CD4-positive, alpha-beta T cell treated with Interleukin-17A for 1 hour (primary cell): Measurements from ENCODE around the gene NEU3.
"Not testable (repeated sequence)": the region's sequence is repeated elsewhere in the genome, so short reads cannot be mapped to it uniquely, and the experiment has no call there.

Experiments used
- DNase-seq: peaks from one replicate; pipeline ENCODE4 v3.0.0-alpha.2; 2020

Gene NEU3

GRCh38 chr11:74988541-74989259, at the start of gene NEU3:
Gene NEU3, plus strand, starts transcription at chr11:74988933. Its CDS starts 128 bp downstream, at chr11:74989061.
- DNase-seq: peak; percentile 86

- DNase-seq: no peak
Observed at GRCh38 chr11:74941492-74941891, 47.2 kb upstream of the NEU3 start.

DNA sequence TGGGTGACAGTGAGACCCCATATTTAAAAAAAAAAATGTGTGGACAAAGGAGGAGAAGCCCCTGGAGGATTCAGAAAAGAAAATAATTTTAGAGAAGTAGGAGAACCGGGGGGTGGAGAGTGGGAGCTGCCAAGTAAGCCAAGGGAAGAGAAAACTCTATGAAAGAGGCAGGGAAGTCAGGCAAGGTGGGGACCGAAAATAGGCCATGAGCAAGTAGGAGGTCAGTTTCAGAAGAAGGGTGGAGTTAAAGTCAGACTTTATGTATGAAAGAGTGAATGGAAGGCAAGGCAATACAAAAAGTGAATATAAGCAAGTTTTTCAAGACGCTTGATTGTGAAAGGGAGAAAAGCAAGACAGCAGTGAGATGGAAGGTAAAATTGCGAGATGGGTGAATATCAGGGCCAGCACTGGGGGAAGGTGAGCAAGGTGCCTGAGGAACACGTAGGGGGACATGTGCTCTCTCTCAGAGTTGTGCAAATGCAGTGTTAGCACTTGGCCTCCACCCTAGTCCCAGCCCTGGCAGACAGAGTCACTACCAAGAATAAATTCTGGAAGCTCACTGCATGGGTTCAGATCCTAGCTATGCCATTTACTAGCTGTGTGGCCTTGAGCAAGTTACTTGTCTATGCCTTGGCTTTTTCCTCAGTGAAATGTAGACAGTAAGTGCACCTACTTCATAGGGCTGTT, 46.5 kb upstream of the NEU3 start:
- no peak for DNase-seq

- DNase-seq: no peak
Observed at GRCh38 chr11:74948546-74948897, 40.2 kb upstream of the NEU3 start.

DNA sequence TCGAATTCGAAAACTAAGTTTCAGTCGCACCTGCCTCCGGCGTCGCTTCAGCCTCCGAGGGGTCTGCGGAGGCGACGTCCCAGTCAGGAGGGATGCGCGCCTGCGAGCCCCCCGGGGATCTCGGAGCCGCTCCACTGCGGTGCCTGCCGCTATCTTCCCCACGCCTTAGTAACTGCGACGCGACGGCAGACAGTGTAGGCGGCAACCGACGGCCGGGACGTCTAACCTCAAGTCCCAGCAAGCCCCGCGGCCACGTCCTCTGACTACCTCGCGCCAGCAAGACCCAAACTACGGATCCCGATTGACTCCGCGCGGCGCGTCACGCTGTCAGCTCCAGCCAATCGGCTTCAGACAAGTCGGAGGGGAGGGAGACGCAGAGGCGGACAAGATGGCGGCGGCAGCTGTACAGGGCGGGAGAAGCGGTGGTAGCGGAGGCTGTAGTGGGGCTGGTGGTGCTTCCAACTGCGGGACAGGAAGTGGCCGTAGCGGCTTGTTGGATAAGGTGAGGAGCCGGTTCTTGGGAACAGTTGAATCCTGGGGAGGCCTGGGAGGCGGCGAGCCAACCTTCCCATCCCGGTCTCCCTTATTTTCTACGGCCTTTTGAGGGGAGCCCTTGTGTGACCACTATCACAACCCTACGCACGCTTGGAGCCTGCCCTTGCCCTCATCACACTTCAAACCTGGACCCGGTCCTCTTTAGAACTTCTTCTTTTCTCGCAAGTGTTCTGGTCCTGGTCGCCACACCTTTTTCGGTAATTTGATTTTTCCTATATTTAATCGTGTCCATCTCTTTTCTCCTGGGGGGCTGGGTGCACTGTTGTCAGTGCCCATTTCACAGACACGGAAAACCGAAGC, 39.6 kb upstream of the NEU3 start, which contains the start of the genes SPCS2 and XRRA1:
Gene SPCS2, plus strand, starts transcription at position 369 of the 855 bp plus-strand sequence. Its CDS starts 20 bp downstream, at position 389.
Gene XRRA1, minus strand, starts transcription at position 194 of the 855 bp plus-strand sequence. CDS start 8,213 bp downstream, outside the sequence.
- peak; percentile 98 for DNase-seq

DNA sequence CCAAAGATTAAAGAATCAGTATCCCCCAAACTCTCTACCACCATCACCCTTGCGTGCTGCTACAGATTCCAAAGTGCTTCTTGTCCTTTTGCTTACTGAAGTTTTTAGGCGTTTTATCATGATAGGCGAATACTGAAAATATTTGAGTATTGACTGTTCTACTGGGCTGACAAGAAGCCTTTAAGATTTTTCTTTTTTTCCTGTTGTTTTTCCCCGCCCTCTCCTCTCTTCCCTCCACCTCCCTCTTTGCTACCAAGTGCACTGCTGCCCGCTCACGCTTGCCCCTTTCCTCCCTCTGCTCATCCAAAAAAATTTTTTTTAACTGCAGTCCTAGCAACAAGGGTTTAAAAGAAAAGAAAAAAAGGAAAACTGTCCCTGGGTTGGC, 39.0 kb upstream of the NEU3 start:
- DNase-seq: no peak

- DNase-seq: no peak
Observed at GRCh38 chr11:74950374-74950969, 38.3 kb upstream of the NEU3 start.

DNA sequence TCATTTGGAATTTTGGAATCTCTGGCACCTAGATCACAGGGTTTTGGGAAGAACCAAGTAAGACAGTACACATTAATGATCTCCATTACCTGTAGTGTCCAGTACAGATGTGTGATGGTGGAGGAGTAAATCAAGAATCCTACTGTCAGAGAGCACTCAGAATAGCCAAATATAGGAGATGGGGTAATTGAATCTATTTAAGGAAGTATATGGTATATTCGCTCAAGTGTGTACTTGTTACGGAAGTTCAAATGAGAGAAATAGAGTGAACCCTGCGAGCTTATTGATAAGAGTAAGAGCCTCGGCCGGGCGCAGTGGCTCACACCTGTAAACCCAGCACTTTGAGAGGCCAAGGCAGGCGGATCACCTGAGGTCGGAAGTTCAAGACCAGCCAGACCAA, 37.5 kb upstream of the NEU3 start:
- no peak for DNase-seq

DNA sequence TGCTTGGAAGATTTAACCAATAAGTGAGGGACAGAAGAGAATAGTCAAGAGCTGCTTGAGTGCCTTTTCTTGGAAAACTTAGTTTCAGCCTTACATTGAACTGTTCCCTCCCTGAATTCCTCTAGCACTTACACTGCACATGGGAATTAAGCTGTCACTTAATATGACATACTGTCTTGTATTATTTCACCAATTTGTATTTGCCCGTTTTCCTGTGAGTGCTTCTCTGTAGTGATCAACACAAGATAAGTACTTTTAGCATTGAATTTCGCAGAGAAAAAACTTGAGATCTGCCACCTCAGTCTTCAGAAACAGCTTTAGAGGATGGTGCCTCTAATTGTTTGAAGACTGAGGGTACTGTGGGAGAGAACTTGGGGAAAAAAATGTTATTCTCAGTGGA, 36.0 kb upstream of the NEU3 start:
- DNase-seq: no peak

GRCh38 chr11:74953451-74953850, 35.3 kb upstream of the NEU3 start:
- DNase-seq: no peak

GRCh38 chr11:74954199-74954598, 34.5 kb upstream of the NEU3 start:
- no peak for DNase-seq

- DNase-seq: no peak
Observed at GRCh38 chr11:74956397-74957015, 32.2 kb upstream of the NEU3 start.

DNA sequence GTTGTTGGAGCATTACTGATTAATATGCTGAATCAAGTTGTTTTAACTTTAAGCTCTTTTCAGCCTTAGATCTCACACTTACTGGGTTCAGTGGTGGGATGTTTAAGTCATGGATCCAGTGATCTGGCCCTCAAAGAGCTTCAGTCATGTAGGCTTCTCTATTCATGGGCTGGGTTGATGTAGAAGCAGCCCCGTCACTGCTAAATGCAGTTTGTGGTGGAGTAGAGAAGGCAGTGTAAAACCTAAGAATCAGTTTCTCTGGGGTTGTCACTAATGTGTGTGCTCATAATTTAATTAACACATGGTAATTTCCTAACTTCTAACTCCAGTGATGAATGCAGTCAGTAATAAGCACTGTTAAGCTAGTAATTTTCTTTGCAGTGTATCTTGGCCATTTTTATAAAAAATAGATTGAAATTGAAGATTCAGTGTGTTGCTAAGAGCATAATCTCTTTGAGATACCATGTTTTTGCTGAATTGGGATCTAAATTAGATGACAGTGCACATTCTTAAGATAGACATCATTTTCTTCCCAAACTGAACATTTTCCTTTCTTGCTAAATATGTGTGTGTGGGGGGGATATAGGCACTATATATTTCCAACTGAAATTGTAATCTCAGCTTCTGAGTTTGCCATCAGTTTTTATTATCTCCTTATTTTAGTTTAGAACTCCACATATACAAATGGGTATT, 30.6 kb upstream of the NEU3 start:
- DNase-seq: no peak

DNA sequence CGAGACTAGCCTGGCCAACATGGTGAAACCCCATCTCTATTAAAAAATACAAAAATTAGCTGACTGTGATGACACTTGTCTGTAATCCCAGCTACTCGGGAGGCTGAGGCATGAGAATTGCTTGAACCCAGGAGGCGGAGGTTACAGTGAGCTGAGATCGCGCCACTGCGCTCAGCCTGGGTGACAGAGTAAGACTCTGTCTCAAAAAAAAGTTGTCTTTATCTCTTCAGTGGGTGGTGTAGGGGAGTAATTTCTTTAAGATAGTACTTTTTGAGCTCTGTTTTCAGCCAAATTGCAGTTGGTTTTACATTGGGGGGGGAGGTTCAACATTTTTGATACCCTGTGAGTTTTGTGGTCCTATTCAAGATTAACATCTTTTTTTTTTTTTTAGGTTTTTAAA, 28.6 kb upstream of the NEU3 start:
- DNase-seq: not testable (repeated sequence)

DNA sequence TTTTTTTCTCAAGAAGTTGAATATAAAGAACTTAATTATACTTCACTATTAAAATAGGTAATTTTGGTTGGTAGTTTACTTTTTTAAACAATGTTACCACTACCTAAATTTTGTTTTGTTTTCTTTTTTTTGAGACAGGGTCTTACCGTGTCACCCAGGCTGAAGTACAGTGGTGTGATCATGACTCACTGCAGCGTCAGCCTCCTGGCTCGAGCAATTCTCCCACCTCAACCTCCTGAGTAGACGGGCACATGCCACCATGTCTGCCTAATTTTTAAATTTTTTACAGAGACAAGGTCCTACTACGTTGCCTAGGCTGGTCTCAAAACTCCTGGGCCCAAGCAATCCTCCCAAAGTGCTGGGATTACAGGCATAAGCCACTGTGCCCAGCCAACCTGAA, 22.1 kb upstream of the NEU3 start:
- no peak for DNase-seq

GRCh38 chr11:74970852-74971395, 17.8 kb upstream of the NEU3 start:
- DNase-seq: no peak

DNA sequence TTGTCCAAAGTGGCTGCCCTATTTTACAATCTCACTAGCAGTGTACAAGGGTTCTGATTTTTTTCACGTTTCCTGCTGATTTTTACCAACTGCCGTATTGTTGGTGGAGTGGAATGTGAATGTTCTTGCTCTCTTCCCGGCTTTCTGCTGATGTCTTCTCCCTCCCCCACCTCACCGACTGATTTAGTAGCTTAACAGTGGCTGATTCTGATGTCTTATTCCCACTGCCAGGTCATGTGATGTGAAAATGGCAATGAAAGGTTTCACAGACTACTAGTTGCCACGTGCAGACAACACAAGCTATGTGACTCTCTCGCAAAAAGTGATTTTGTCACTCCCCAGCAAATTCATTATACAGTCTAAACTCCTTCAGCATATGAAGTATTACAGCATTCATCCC, 17.3 kb upstream of the NEU3 start:
- no peak for DNase-seq

DNA sequence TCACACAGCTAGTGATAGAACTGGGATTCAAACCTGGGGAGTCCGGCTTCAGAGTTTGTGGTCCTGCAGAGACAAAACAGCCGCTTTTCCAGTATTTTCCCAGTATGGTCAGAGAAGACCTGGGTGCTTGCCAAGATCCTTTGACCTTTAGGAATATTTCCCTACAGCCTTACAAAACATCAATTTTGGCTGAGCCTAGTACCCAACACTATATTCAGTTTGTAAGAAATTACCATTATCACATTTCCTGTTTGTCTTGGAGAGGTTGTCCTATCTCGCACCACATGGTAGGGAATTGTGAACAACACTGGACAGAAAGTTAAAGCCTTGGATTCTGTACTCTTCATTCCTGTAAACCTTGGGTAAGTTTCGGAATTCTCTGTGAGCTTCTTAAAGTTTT, 10.7 kb upstream of the NEU3 start:
- no peak for DNase-seq

DNA sequence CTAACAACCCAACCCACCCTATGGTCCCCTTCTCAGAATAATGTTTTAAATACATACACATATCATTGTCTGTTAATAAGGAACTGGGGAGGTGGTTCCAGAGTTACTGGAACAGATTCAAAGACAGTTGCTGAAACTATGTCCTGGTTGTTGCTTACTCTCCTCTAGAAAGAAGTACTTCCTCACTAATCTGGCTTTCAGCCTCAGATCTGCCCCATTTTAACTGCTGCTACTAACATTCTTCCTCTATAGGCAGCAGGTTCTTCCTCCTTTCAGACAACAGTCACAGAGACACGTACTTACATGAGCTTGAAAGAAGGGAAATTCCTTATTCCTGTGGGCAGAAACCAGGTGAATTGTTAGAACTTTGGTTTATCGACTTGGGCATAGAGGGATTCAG, 8.1 kb upstream of the NEU3 start:
- no peak for DNase-seq

GRCh38 chr11:74981888-74982287, 6.8 kb upstream of the NEU3 start:
- no peak for DNase-seq

DNA sequence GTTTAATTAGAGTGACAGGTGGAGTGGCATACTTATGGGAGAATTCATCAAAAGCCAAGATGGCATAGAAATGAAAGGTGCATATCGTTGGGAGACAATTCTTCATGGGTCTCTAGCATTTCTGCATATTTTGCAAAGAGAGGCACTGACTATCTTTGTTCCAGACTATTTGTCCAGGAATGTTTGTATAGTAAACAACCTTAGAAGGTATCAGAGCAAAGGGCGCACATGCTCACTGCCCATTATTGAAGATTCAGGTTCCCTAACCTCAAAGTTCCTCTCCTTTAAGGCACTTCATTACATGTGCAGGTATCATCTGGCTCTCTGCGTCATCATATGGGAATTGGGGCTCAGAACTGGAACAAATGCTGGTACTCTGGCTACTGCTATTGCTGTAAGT, 4.7 kb upstream of the NEU3 start:
- no peak for DNase-seq

- DNase-seq: no peak
Observed at GRCh38 chr11:74984730-74985129, 4.0 kb upstream of the NEU3 start.
